CD4-positive, CD25-positive, alpha-beta regulatory T cell (primary cell): Measurements from ENCODE around the gene ZDHHC8. TPM values are rescaled to one million over a fixed set of nuclear protein-coding genes. Genes with fewer than 3 reads are reported as not detected.
A peak's percentile ranks its signal among the peaks of the same experiment; 100 is the strongest.

Experiments
- ATAC-seq, 2 donors: fragments of 150-1000 bp; cut with Tn5 transposase; one replicate each; pipeline ENCODE4 v1.10.0; 2021; ENCODE audit warnings: low read depth in 2 of 2, moderate number of reproducible peaks in 2 of 2, moderate library complexity in 1 of 2
- DNase-seq, 3 donors: peaks; one replicate each; pipeline versions ENCODE4 v3.0.0 to v3.0.0-alpha.2; 2012 to 2022; ENCODE audit warnings: mixed read lengths in 1 of 3
- H3K27ac ChIP-seq: one replicate; pipeline ENCODE4 v1.7.0; 2013; ENCODE audit warnings: mild to moderate bottlenecking, low read length; ENCODE audit not compliant: insufficient read depth, poor library complexity, severe bottlenecking
- H3K27me3 ChIP-seq: one replicate; pipeline ENCODE4 v1.7.0; 2013; ENCODE audit warnings: low read length; ENCODE audit not compliant: control insufficient read depth, insufficient read depth
- H3K36me3 ChIP-seq: one replicate; pipeline ENCODE4 v1.7.0; 2013; ENCODE audit warnings: mild to moderate bottlenecking, low read length, moderate library complexity; ENCODE audit not compliant: control insufficient read depth, insufficient read depth
- H3K4me1 ChIP-seq: 2 replicates; pipeline ENCODE4 v1.7.0; 2013; ENCODE audit warnings: mild to moderate bottlenecking, low read length; ENCODE audit not compliant: insufficient read depth, control insufficient read depth, poor library complexity, severe bottlenecking
- H3K4me3 ChIP-seq: one replicate; pipeline ENCODE4 v1.7.0; 2013; ENCODE audit warnings: low read depth, mild to moderate bottlenecking, low read length, moderate library complexity
- H3K9me3 ChIP-seq, 2 experiments: 1 replicate in 1 of 2; 2 replicates in 1 of 2; pipeline ENCODE4 v1.7.0; 2013; ENCODE audit warnings: low read length in 2 of 2, mild to moderate bottlenecking in 1 of 2, moderate library complexity in 1 of 2; ENCODE audit not compliant: control insufficient read depth in 2 of 2
- H3K27ac Mint-ChIP-seq, 3 donors: one replicate each; pipeline ENCODE4 v1.8.0; 2020 to 2022; ENCODE audit warnings: mild to moderate bottlenecking in 3 of 3, mixed read lengths in 3 of 3, moderate library complexity in 2 of 3
- H3K27me3 Mint-ChIP-seq: one replicate; pipeline ENCODE4 v1.8.0; 2022; ENCODE audit warnings: mild to moderate bottlenecking, mixed read lengths
- H3K36me3 Mint-ChIP-seq: one replicate; pipeline ENCODE4 v1.8.0; 2020; ENCODE audit warnings: mixed read lengths
- H3K4me1 Mint-ChIP-seq, 4 donors: one replicate each; pipeline ENCODE4 v1.8.0; 2020 to 2022; ENCODE audit warnings: mixed read lengths in 4 of 4, mild to moderate bottlenecking in 1 of 4
- H3K4me3 Mint-ChIP-seq, 4 donors: one replicate each; pipeline ENCODE4 v1.8.0; 2020 to 2022; ENCODE audit warnings: mild to moderate bottlenecking in 4 of 4, mixed read lengths in 4 of 4, moderate library complexity in 3 of 4
- H3K9me3 Mint-ChIP-seq, 7 donors: one replicate each; pipeline ENCODE4 v1.8.0; 2020 to 2022; ENCODE audit warnings: mixed read lengths in 7 of 7, mild to moderate bottlenecking in 3 of 7, moderate library complexity in 2 of 7
- polyA plus RNA-seq, 4 donors: library from polyadenylated mRNA; unstranded; fragments of 300-500 nt; fragmentation: Illumina TruSeq; gene quantifications; one replicate each; pipeline ENCODE4 v1.2.3, GENCODE V29; 2021
- total RNA-seq: library from RNA; stranded (reverse); gene quantifications from one replicate; pipeline ENCODE4 v1.2.3, GENCODE V29; 2022

ZDHHC8 gene
- total and polyA plus RNA-seq, 5 donors from 2014 or later = 1.2 to 76.7 (median 1.9) TPM

GRCh38 chr22:20117633-20118299 is 13.8 kb upstream of the ZDHHC8 start:
- Histone ChIP-seq H3K9me3 (no peaks in the 10 kb centered on the region), H3K4me3 (peak overlapping the region; percentile 84), H3K4me1 (peaks cover 44% of the 10 kb centered on the region), H3K27me3 (no peaks in the 10 kb centered on the region), H3K36me3 (peaks cover 46% of the 10 kb centered on the region), H3K27ac (peak overlapping the region; percentile 84)
- Mint-ChIP-seq H3K27me3 (no peaks in the 10 kb centered on the region), H3K9me3 (peaks cover 0 to 2% (median 0%) of the 10 kb centered on the region in 7 donors), H3K36me3 (peaks cover 8% of the 10 kb centered on the region), H3K4me3 (peak overlapping the region; percentile 86 to 95 (median 89)), H3K4me1 (peaks cover 0 to 61% (median 22%) of the 10 kb centered on the region in 4 donors), H3K27ac (peak overlapping the region; percentile 32 to 87 (median 75))
- ATAC-seq (peak; percentile 3 to 8), DNase-seq (peak; percentile 30 to 64 (median 36))

GRCh38 chr22:20118300-20119020 is 13.1 kb upstream of the ZDHHC8 start:
- H3K9me3 ChIP-seq = no peaks in the 10 kb centered on the region
- DNase-seq (no peak), ATAC-seq (no peak)
- peaks cover 47% of the 10 kb centered on the region for H3K4me1 ChIP-seq
- Mint-ChIP-seq H3K36me3 (peaks cover 8% of the 10 kb centered on the region), H3K27me3 (no peaks in the 10 kb centered on the region), H3K27ac (peak overlapping the region; percentile 32 to 87 (median 75)), H3K4me1 (peaks cover 0 to 61% (median 22%) of the 10 kb centered on the region in 4 donors), H3K9me3 (peaks cover 0 to 2% (median 0%) of the 10 kb centered on the region in 7 donors), H3K4me3 (peak overlapping the region; percentile 86 to 95 (median 89))
- peaks cover 46% of the 10 kb centered on the region for H3K36me3 ChIP-seq
- peak overlapping the region; percentile 84 for H3K27ac ChIP-seq
- H3K27me3 ChIP-seq = no peaks in the 10 kb centered on the region
- peak overlapping the region; percentile 84 for H3K4me3 ChIP-seq

GRCh38 chr22:20121856-20122415 is 9.7 kb upstream of the ZDHHC8 start:
- H3K27me3 Mint-ChIP-seq = no peaks in the 10 kb centered on the region
- peaks cover 0 to 51% (median 15%) of the 10 kb centered on the region in 4 donors for H3K4me1 Mint-ChIP-seq
- ATAC-seq = no peak
- no peak overlapping the region for H3K27ac ChIP-seq
- H3K36me3 ChIP-seq = peaks cover 56% of the 10 kb centered on the region
- H3K9me3 ChIP-seq = no peaks in the 10 kb centered on the region
- H3K4me3 Mint-ChIP-seq = peak overlapping the region in 2 of 4 donors; percentile 43 to 56
- H3K27ac Mint-ChIP-seq = peak overlapping the region in 1 of 3 donors; percentile 65
- peaks cover 0 to 2% (median 0%) of the 10 kb centered on the region in 7 donors for H3K9me3 Mint-ChIP-seq
- DNase-seq = no peak
- peaks cover 7% of the 10 kb centered on the region for H3K36me3 Mint-ChIP-seq
- no peaks in the 10 kb centered on the region for H3K27me3 ChIP-seq
- no peak overlapping the region for H3K4me3 ChIP-seq
- peaks cover 21% of the 10 kb centered on the region for H3K4me1 ChIP-seq

GRCh38 chr22:20123366-20124082 is 8.1 kb upstream of the ZDHHC8 start:
- Histone ChIP-seq H3K4me3 (no peak overlapping the region), H3K27ac (no peak overlapping the region), H3K36me3 (peaks cover 61% of the 10 kb centered on the region), H3K27me3 (no peaks in the 10 kb centered on the region), H3K4me1 (peaks cover 15% of the 10 kb centered on the region), H3K9me3 (no peaks in the 10 kb centered on the region)
- Mint-ChIP-seq H3K4me3 (peak overlapping the region in 1 of 4 donors; percentile 32), H3K27me3 (no peaks in the 10 kb centered on the region), H3K27ac (no peak overlapping the region), H3K9me3 (peaks cover 0 to 2% (median 0%) of the 10 kb centered on the region in 7 donors), H3K36me3 (peaks cover 7% of the 10 kb centered on the region), H3K4me1 (peaks cover 0 to 40% (median 10%) of the 10 kb centered on the region in 4 donors)
- DNase-seq (no peak), ATAC-seq (no peak)

- Histone ChIP-seq H3K36me3 (peaks cover 56% of the 10 kb centered on the region), H3K4me1 (peaks cover 10% of the 10 kb centered on the region), H3K9me3 (no peaks in the 10 kb centered on the region), H3K27ac (no peak overlapping the region), H3K27me3 (no peaks in the 10 kb centered on the region), H3K4me3 (no peak overlapping the region)
- peaks cover 7% of the 10 kb centered on the region for H3K36me3 Mint-ChIP-seq
- H3K27ac Mint-ChIP-seq = peak overlapping the region in 1 of 3 donors; percentile 51
- DNase-seq (no peak), ATAC-seq (no peak)
- no peaks in the 10 kb centered on the region for H3K9me3 Mint-ChIP-seq
- peaks cover 0 to 36% (median 8%) of the 10 kb centered on the region in 4 donors for H3K4me1 Mint-ChIP-seq
- peak overlapping the region in 2 of 4 donors; percentile 13 to 32 for H3K4me3 Mint-ChIP-seq
- no peaks in the 10 kb centered on the region for H3K27me3 Mint-ChIP-seq
Measured at GRCh38 chr22:20124083-20124787, 7.4 kb upstream of the ZDHHC8 start.

DNA sequence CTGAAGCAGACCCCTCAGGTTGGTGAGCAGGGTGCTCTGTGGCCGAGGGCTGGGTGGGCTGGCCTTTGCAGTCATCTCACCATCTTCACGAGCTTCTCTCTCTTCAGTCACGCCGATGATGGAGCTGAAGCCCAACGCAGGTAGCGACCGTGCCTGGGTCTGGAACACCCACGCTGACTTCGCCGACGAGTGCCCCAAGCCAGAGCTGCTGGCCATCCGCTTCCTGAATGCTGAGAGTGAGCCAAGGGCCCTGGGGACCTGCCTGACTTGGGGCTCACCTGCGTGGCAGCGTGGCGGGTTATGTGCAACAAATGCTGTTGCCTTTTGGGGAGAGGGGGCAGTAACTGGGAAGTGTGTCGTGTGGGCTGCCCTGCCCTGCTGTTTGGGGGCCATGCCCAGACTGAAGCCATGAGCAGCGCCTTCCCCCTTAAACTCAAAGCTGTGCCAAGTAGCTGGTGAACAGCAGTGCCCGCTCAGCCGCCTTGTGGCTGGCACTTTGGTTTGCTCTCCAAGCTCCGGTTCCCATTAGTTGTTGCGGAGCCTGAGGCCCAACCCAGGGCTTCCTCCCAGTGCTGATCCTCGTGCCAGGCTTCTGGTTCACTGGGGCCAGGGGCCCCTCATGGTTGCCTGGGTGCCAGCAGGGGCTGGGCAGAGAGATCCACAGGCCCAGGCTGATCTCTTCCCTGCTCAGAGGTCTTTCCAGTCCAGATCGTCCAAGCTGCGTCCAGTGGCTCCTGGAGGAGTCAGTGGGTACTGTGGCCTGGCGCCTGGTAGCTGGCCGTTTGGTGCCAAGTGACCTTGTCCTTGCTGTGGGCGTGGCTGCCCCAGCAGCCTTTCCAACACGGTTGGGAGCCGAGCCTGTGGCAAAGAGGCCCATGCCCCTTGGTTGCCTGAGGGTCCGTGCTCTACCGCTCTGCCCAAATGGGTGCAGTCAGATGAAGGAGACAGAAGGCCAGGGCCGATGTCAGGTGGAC is 6.1 kb upstream of the ZDHHC8 start:
- H3K36me3 ChIP-seq = peaks cover 46% of the 10 kb centered on the region
- DNase-seq (no peak), ATAC-seq (no peak)
- H3K27ac ChIP-seq = no peak overlapping the region
- Mint-ChIP-seq H3K9me3 (no peaks in the 10 kb centered on the region), H3K4me3 (no peak overlapping the region), H3K27me3 (no peaks in the 10 kb centered on the region), H3K36me3 (peaks cover 7% of the 10 kb centered on the region), H3K4me1 (peaks cover 0 to 34% (median 7%) of the 10 kb centered on the region in 4 donors), H3K27ac (peak overlapping the region in 1 of 3 donors; percentile 23)
- no peak overlapping the region for H3K4me3 ChIP-seq
- peaks cover 6% of the 10 kb centered on the region for H3K4me1 ChIP-seq
- H3K9me3 ChIP-seq = no peaks in the 10 kb centered on the region
- no peaks in the 10 kb centered on the region for H3K27me3 ChIP-seq
